ENCODE data around the gene ZNF425.

The ZNF425 gene

DNA sequence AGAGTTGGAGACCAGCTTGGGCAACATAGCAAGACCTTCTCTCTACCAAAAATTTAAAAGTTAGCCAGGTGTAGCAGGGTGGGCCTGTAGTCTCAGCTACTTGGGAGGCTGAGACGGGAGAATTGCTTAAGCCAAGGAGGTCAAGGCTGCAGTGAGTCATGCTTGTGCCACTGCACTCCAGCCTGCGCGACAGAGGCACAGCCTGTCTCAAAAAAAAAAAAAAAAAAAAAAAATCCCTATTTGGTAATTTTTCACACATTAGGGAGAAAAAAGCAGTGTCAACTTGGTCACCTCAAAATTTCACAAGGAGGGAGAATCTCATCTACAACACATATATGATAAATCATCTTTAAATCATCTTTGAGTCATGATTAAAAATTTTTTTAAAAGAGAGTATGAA is 14.7 kb upstream of the ZNF425 start:
- no CpG with 5 or more reads among the region's 3 CpGs for WGBS (ENCODE audit: extremely low coverage, insufficient coverage, insufficient read length)
- Histone ChIP-seq H2BK5ac (ENCODE audit: low read depth, low read length, poor library complexity) (no peak overlapping the region), H4K8ac (ENCODE audit: low read depth, low read length) (no peak overlapping the region), H3K79me1 (ENCODE audit: low read length) (peaks cover 7% of the 10 kb centered on the region), H2AFZ (ENCODE audit: insufficient read depth, low read length, poor library complexity) (no peak overlapping the region), H2AK5ac (ENCODE audit: low read length) (no peak overlapping the region), H3K4ac (ENCODE audit: low read depth, low read length) (no peak overlapping the region), H3K36me3 (ENCODE audit: control insufficient read depth in 1 of 2, insufficient read depth in 2 of 2, low read length in 2 of 2) (no peaks in the 10 kb centered on the region), H2BK120ac (ENCODE audit: insufficient read depth, low read length, poor library complexity) (no peak overlapping the region), H4K91ac (ENCODE audit: low read depth, low read length) (no peak overlapping the region), H3K27me3 (ENCODE audit: insufficient read depth, low read length) (no peaks in the 10 kb centered on the region), H3K79me2 (ENCODE audit: control insufficient read depth, insufficient read depth, low read length, poor library complexity) (no peaks in the 10 kb centered on the region), H3K9ac (ENCODE audit: low read length) (no peak overlapping the region), H4K12ac (ENCODE audit: low read depth, low read length) (no peak overlapping the region), H3K18ac (ENCODE audit: low read length) (no peak overlapping the region), H3K4me2 (ENCODE audit: low read length) (no peak overlapping the region), H3K27ac (ENCODE audit: low read depth, low read length) (no peak overlapping the region), H3K9me3 (ENCODE audit: insufficient read depth, low read depth, low read length) (no peaks in the 10 kb centered on the region), H3K4me1 (ENCODE audit: control insufficient read depth in 1 of 2, insufficient read depth in 2 of 2, low read length in 2 of 2) (peaks cover 4 to 7% of the 10 kb centered on the region in 2 experiments), H3K14ac (ENCODE audit: low read length) (no peak overlapping the region), H3K23ac (ENCODE audit: low read length) (no peak overlapping the region), H2BK12ac (ENCODE audit: low read length) (no peak overlapping the region), H3K4me3 (ENCODE audit: low read depth, low read length) (no peak overlapping the region)
- DNase-seq, result peak; percentile 65 to 69

DNA sequence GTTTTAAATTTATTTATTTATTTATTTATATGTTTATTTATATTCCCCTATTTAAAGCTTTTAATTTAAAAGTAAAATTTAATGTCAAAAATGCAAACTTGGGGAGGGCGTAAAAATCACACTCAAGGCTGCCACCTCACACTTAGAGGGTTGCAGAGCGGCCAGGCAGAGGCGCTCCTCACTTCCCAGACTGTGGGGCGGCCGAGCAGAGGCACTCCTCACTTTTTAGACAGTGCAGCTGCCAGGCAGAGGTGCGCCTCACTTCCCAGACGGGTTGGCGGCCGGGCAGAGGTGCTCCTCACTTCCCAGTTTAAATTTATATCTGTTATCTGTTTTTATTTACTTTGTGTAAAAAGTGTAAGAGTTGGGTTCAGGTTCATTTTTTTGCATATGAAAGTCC is 10.0 kb upstream of the ZNF425 start:
- no peak overlapping the region for H2BK5ac ChIP-seq (ENCODE audit: low read depth, low read length, poor library complexity)
- WGBS (ENCODE audit: extremely low coverage, insufficient coverage, insufficient read length), result no CpG with 5 or more reads among the region's 9 CpGs
- DNase-seq, result no peak
- no peak overlapping the region for H3K27ac ChIP-seq (ENCODE audit: low read depth, low read length)
- no peak overlapping the region for H4K8ac ChIP-seq (ENCODE audit: low read depth, low read length)
- H3K23ac ChIP-seq (ENCODE audit: low read length), result no peak overlapping the region
- H2BK120ac ChIP-seq (ENCODE audit: insufficient read depth, low read length, poor library complexity), result no peak overlapping the region
- no peak overlapping the region for H3K14ac ChIP-seq (ENCODE audit: low read length)
- no peaks in the 10 kb centered on the region for H3K79me1 ChIP-seq (ENCODE audit: low read length)
- H3K18ac ChIP-seq (ENCODE audit: low read length), result no peak overlapping the region
- no peaks in the 10 kb centered on the region for H3K79me2 ChIP-seq (ENCODE audit: control insufficient read depth, insufficient read depth, low read length, poor library complexity)
- H4K12ac ChIP-seq (ENCODE audit: low read depth, low read length), result no peak overlapping the region
- H3K27me3 ChIP-seq (ENCODE audit: insufficient read depth, low read length), result no peaks in the 10 kb centered on the region
- H3K4me2 ChIP-seq (ENCODE audit: low read length), result no peak overlapping the region
- H4K91ac ChIP-seq (ENCODE audit: low read depth, low read length), result no peak overlapping the region
- H2BK12ac ChIP-seq (ENCODE audit: low read length), result no peak overlapping the region
- H3K9ac ChIP-seq (ENCODE audit: low read length), result no peak overlapping the region
- no peak overlapping the region for H3K4me3 ChIP-seq (ENCODE audit: low read depth, low read length)
- H3K36me3 ChIP-seq (ENCODE audit: control insufficient read depth in 1 of 2, insufficient read depth in 2 of 2, low read length in 2 of 2), result peaks cover 2 to 7% of the 10 kb centered on the region in 2 experiments
- H3K9me3 ChIP-seq (ENCODE audit: insufficient read depth, low read depth, low read length), result peaks cover 3% of the 10 kb centered on the region
- H2AK5ac ChIP-seq (ENCODE audit: low read length), result no peak overlapping the region
- no peak overlapping the region for H3K4ac ChIP-seq (ENCODE audit: low read depth, low read length)
- no peak overlapping the region for H2AFZ ChIP-seq (ENCODE audit: insufficient read depth, low read length, poor library complexity)
- no peaks in the 10 kb centered on the region for H3K4me1 ChIP-seq (ENCODE audit: control insufficient read depth in 1 of 2, insufficient read depth in 2 of 2, low read length in 2 of 2)

DNA sequence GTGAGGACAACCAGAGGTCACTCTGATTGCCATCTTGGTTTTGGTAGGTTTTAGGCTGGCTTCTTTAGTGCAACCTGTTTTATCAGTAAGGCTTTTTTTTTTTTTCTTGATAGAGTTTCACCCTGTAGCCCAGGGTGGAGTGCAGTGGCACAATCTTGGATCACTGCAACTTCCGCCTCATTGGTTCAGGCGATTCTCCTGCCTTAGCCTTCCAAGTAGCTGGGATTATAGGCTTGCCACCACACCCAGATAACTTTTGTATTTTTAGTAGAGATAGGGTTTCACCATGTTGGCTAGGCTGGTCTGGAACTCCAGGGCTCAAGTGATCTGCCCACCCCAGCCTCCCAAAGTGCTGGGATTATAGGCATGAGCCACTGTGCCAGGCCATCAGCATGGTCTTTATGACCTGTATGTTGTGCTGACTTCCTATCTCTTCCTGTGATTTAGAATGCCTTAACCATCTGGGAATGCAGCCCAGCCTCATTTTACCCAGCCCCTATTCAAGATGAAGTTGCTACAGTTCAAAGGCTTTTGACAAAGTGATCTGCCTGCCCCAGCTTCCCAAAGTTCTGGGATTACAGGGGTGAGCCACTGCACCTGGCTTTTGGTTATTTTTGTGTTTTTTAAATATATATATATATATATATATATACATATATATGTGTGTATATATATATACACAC is 7.0 kb upstream of the ZNF425 start:
- no CpG with 5 or more reads among the region's 2 CpGs for WGBS (ENCODE audit: extremely low coverage, insufficient coverage, insufficient read length)

DNA sequence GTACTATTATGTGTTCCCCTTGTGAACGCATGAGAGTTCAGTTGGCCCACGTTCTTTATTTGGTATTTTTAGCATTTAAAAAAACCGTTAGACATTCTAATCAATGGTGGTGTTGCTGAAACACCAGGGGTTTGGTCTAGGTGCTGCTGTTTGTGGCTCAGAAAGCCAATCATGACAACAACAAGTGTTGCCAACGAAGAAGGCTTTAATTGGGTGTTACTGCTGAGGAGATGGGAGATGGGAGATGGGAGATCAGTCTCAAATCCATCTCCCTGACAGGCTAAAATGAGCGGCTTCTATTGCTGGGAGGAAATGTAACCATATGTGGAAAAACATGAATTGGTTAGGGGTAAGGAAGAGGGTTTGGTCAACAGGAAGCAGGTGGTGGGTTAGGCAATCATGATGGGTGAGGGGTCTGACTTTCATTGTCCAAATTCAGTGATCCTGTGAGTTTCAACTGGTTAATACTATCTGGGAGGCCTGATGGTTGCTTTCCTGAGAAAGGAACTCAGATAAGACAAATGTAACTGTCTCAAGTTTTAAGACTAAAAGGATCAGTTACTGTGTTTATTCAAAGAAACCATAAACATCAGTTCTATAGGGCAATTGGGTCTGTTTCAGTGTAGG is 4.6 kb upstream of the ZNF425 start:
- Histone ChIP-seq H3K27ac (ENCODE audit: low read depth, low read length) (no peak overlapping the region), H2BK120ac (ENCODE audit: insufficient read depth, low read length, poor library complexity) (no peak overlapping the region), H3K9me3 (ENCODE audit: insufficient read depth, low read depth, low read length) (peaks cover 10% of the 10 kb centered on the region), H3K14ac (ENCODE audit: low read length) (no peak overlapping the region), H2AFZ (ENCODE audit: insufficient read depth, low read length, poor library complexity) (no peak overlapping the region), H2BK12ac (ENCODE audit: low read length) (no peak overlapping the region), H3K9ac (ENCODE audit: low read length) (no peak overlapping the region), H3K27me3 (ENCODE audit: insufficient read depth, low read length) (no peaks in the 10 kb centered on the region), H2BK5ac (ENCODE audit: low read depth, low read length, poor library complexity) (no peak overlapping the region), H2AK5ac (ENCODE audit: low read length) (no peak overlapping the region), H4K8ac (ENCODE audit: low read depth, low read length) (no peak overlapping the region), H3K4ac (ENCODE audit: low read depth, low read length) (no peak overlapping the region), H3K36me3 (ENCODE audit: control insufficient read depth in 1 of 2, insufficient read depth in 2 of 2, low read length in 2 of 2) (peaks cover 8 to 9% of the 10 kb centered on the region in 2 experiments), H3K79me1 (ENCODE audit: low read length) (peaks cover 17% of the 10 kb centered on the region), H3K18ac (ENCODE audit: low read length) (no peak overlapping the region), H3K4me1 (ENCODE audit: control insufficient read depth in 1 of 2, insufficient read depth in 2 of 2, low read length in 2 of 2) (no peaks in the 10 kb centered on the region), H3K23ac (ENCODE audit: low read length) (no peak overlapping the region), H3K4me3 (ENCODE audit: low read depth, low read length) (no peak overlapping the region), H4K12ac (ENCODE audit: low read depth, low read length) (no peak overlapping the region), H3K4me2 (ENCODE audit: low read length) (no peak overlapping the region), H3K79me2 (ENCODE audit: control insufficient read depth, insufficient read depth, low read length, poor library complexity) (peaks cover 13% of the 10 kb centered on the region), H4K91ac (ENCODE audit: low read depth, low read length) (no peak overlapping the region)
- no CpG with 5 or more reads among the region's 5 CpGs for WGBS (ENCODE audit: extremely low coverage, insufficient coverage, insufficient read length)
- no peak for DNase-seq

More for the DNA sequence above, 7.0 kb upstream of the ZNF425 start:
- H4K12ac ChIP-seq (ENCODE audit: low read depth, low read length), result no peak overlapping the region
- DNase-seq, result peak; percentile 61 to 80
- H3K9me3 ChIP-seq (ENCODE audit: insufficient read depth, low read depth, low read length), result peaks cover 6% of the 10 kb centered on the region
- H4K8ac ChIP-seq (ENCODE audit: low read depth, low read length), result no peak overlapping the region
- no peak overlapping the region for H2BK120ac ChIP-seq (ENCODE audit: insufficient read depth, low read length, poor library complexity)
- no peak overlapping the region for H3K4me3 ChIP-seq (ENCODE audit: low read depth, low read length)
- no peak overlapping the region for H3K27ac ChIP-seq (ENCODE audit: low read depth, low read length)
- no peaks in the 10 kb centered on the region for H3K27me3 ChIP-seq (ENCODE audit: insufficient read depth, low read length)
- no peak overlapping the region for H2BK5ac ChIP-seq (ENCODE audit: low read depth, low read length, poor library complexity)
- no peak overlapping the region for H2AK5ac ChIP-seq (ENCODE audit: low read length)
- H3K79me2 ChIP-seq (ENCODE audit: control insufficient read depth, insufficient read depth, low read length, poor library complexity), result no peaks in the 10 kb centered on the region
- H3K4ac ChIP-seq (ENCODE audit: low read depth, low read length), result no peak overlapping the region
- no peak overlapping the region for H3K4me2 ChIP-seq (ENCODE audit: low read length)
- H3K9ac ChIP-seq (ENCODE audit: low read length), result no peak overlapping the region
- no peaks in the 10 kb centered on the region for H3K79me1 ChIP-seq (ENCODE audit: low read length)
- no peak overlapping the region for H4K91ac ChIP-seq (ENCODE audit: low read depth, low read length)
- H2AFZ ChIP-seq (ENCODE audit: insufficient read depth, low read length, poor library complexity), result no peak overlapping the region
- H3K14ac ChIP-seq (ENCODE audit: low read length), result no peak overlapping the region
- no peaks in the 10 kb centered on the region for H3K4me1 ChIP-seq (ENCODE audit: control insufficient read depth in 1 of 2, insufficient read depth in 2 of 2, low read length in 2 of 2)
- H2BK12ac ChIP-seq (ENCODE audit: low read length), result no peak overlapping the region
- no peak overlapping the region for H3K18ac ChIP-seq (ENCODE audit: low read length)
- H3K23ac ChIP-seq (ENCODE audit: low read length), result no peak overlapping the region
- peaks cover 8 to 9% of the 10 kb centered on the region in 2 experiments for H3K36me3 ChIP-seq (ENCODE audit: control insufficient read depth in 1 of 2, insufficient read depth in 2 of 2, low read length in 2 of 2)

Data from trophoblast cell (in vitro differentiated cells and primary cell).